Muscle layer of colon (tissue), 2 donors: ENCODE data around the gene PCDHA7.
"Not testable (repeated sequence)": the region's sequence is repeated elsewhere in the genome, so short reads cannot be mapped to it uniquely, and the experiment has no call there.

ENCODE experiments used
- H3K27ac ChIP-seq: one replicate; pipeline ENCODE4 v1.7.0; 2013; ENCODE audit warnings: low read depth, mild to moderate bottlenecking, low read length, moderate library complexity
- H3K27me3 ChIP-seq, 2 donors: one replicate each; pipeline ENCODE4 v1.7.0; 2013; ENCODE audit warnings: low read length in 2 of 2, mild to moderate bottlenecking in 2 of 2; ENCODE audit not compliant: insufficient read depth in 2 of 2, control insufficient read depth in 1 of 2
- H3K36me3 ChIP-seq: one replicate; pipeline ENCODE4 v1.7.0; 2013; ENCODE audit warnings: mild to moderate bottlenecking, low read length; ENCODE audit not compliant: insufficient read depth
- H3K4me1 ChIP-seq: one replicate; pipeline ENCODE4 v1.7.0; 2013; ENCODE audit warnings: mild to moderate bottlenecking, low read length; ENCODE audit not compliant: insufficient read depth
- H3K4me3 ChIP-seq, 2 donors: one replicate each; pipeline ENCODE4 v1.7.0; 2013; ENCODE audit warnings: low read length in 2 of 2, low read depth in 1 of 2, mild to moderate bottlenecking in 1 of 2, moderate library complexity in 1 of 2
- H3K9ac ChIP-seq: one replicate; pipeline ENCODE4 v1.7.0; 2013; ENCODE audit warnings: low read length
- H3K9me3 ChIP-seq: one replicate; pipeline ENCODE4 v1.7.0; 2013; ENCODE audit warnings: mild to moderate bottlenecking, low read length
- donor health status: abdominal sarcoma.
- donor health status: Adenocarcinoma of cecum.

The PCDHA7 gene

GRCh38 chr5:140833993-140834392, at the start of gene PCDHA7:
Gene PCDHA7, plus strand, starts transcription at chr5:140834269. Its CDS starts 115 bp downstream, at chr5:140834384.
- Histone ChIP-seq H3K36me3 (no peaks in the 10 kb centered on the region), H3K27ac (no peak within 1 kb of the TSS), H3K9me3 (peaks cover 9% of the 10 kb centered on the region), H3K4me3 (no peak within 1 kb of the TSS), H3K4me1 (no peaks in the 10 kb centered on the region), H3K9ac (no peak within 1 kb of the TSS), H3K27me3 (no peaks in the 10 kb centered on the region)

GRCh38 chr5:140785905-140786686, 48.0 kb upstream of the PCDHA7 start, which contains the start of gene PCDHA1:
Gene PCDHA1, plus strand, starts transcription at chr5:140786140.
- H3K4me1 ChIP-seq = no peaks in the 10 kb centered on the region
- peaks cover 15% of the 10 kb centered on the region for H3K9me3 ChIP-seq
- H3K9ac ChIP-seq = no peak within 1 kb of the TSS
- H3K27me3 ChIP-seq = no peaks in the 10 kb centered on the region
- no peak within 1 kb of the TSS for H3K4me3 ChIP-seq
- H3K36me3 ChIP-seq = no peaks in the 10 kb centered on the region
- H3K27ac ChIP-seq = no peak within 1 kb of the TSS

GRCh38 chr5:140787422-140787821, 46.6 kb upstream of the PCDHA7 start:
- not testable (repeated sequence) for H3K4me3 ChIP-seq, H3K27me3 ChIP-seq, H3K9ac ChIP-seq, H3K27ac ChIP-seq, H3K36me3 ChIP-seq, H3K4me1 ChIP-seq, H3K9me3 ChIP-seq

GRCh38 chr5:140787849-140788504, 46.1 kb upstream of the PCDHA7 start:
- not testable (repeated sequence) for H3K4me3 ChIP-seq, H3K27me3 ChIP-seq, H3K9ac ChIP-seq, H3K36me3 ChIP-seq, H3K4me1 ChIP-seq, H3K27ac ChIP-seq, H3K9me3 ChIP-seq

- Histone ChIP-seq H3K36me3 (no peaks in the 10 kb centered on the region), H3K9ac (no peak overlapping the region), H3K4me1 (no peaks in the 10 kb centered on the region), H3K27ac (no peak overlapping the region), H3K9me3 (peaks cover 18% of the 10 kb centered on the region), H3K27me3 (no peaks in the 10 kb centered on the region), H3K4me3 (no peak overlapping the region)
These were observed 43.0 kb upstream of the PCDHA7 start for GRCh38 chr5:140791089-140791488.

GRCh38 chr5:140794595-140795258, 39.3 kb upstream of the PCDHA7 start, which contains the start of gene PCDHA2:
Gene PCDHA2, plus strand, starts transcription at chr5:140794852.
- no peaks in the 10 kb centered on the region for H3K27me3 ChIP-seq
- no peaks in the 10 kb centered on the region for H3K4me1 ChIP-seq
- H3K4me3 ChIP-seq = no peak within 1 kb of the TSS
- peaks cover 8% of the 10 kb centered on the region for H3K9me3 ChIP-seq
- no peaks in the 10 kb centered on the region for H3K36me3 ChIP-seq
- H3K9ac ChIP-seq = no peak within 1 kb of the TSS
- no peak within 1 kb of the TSS for H3K27ac ChIP-seq

GRCh38 chr5:140795259-140795641, 38.8 kb upstream of the PCDHA7 start:
- H3K4me1 ChIP-seq = no peaks in the 10 kb centered on the region
- H3K9me3 ChIP-seq = peaks cover 8% of the 10 kb centered on the region
- no peaks in the 10 kb centered on the region for H3K36me3 ChIP-seq
- H3K27me3 ChIP-seq = no peaks in the 10 kb centered on the region
- H3K4me3 ChIP-seq = no peak overlapping the region
- no peak overlapping the region for H3K27ac ChIP-seq
- H3K9ac ChIP-seq = no peak overlapping the region

- not testable (repeated sequence) for H3K4me1 ChIP-seq, H3K27ac ChIP-seq, H3K9me3 ChIP-seq, H3K4me3 ChIP-seq, H3K27me3 ChIP-seq, H3K36me3 ChIP-seq, H3K9ac ChIP-seq
These were observed 37.9 kb upstream of the PCDHA7 start for GRCh38 chr5:140796072-140796717.

GRCh38 chr5:140796718-140797095, 37.4 kb upstream of the PCDHA7 start:
- Histone ChIP-seq H3K36me3 (no peaks in the 10 kb centered on the region), H3K4me1 (no peaks in the 10 kb centered on the region), H3K27ac (no peak overlapping the region), H3K4me3 (no peak overlapping the region), H3K27me3 (no peaks in the 10 kb centered on the region), H3K9me3 (peaks cover 8% of the 10 kb centered on the region), H3K9ac (no peak overlapping the region)

- H3K9ac ChIP-seq = no peak within 1 kb of the TSS
- peaks cover 1% of the 10 kb centered on the region for H3K9me3 ChIP-seq
- peak within 1 kb of the TSS in 1 of 2 donors; percentile 49 for H3K4me3 ChIP-seq
- H3K27ac ChIP-seq = no peak within 1 kb of the TSS
- H3K36me3 ChIP-seq = no peaks in the 10 kb centered on the region
- H3K4me1 ChIP-seq = no peaks in the 10 kb centered on the region
- no peaks in the 10 kb centered on the region for H3K27me3 ChIP-seq
These were observed 33.1 kb upstream of the PCDHA7 start, which contains the start of gene PCDHA3 for GRCh38 chr5:140800816-140801493. Gene PCDHA3, plus strand, starts transcription at chr5:140801057.

- Histone ChIP-seq H3K4me1 (no peaks in the 10 kb centered on the region), H3K9me3 (no peaks in the 10 kb centered on the region), H3K36me3 (no peaks in the 10 kb centered on the region), H3K27ac (no peak overlapping the region), H3K4me3 (peak overlapping the region in 1 of 2 donors; percentile 49), H3K9ac (no peak overlapping the region), H3K27me3 (no peaks in the 10 kb centered on the region)
These were observed 32.6 kb upstream of the PCDHA7 start for GRCh38 chr5:140801494-140801841.
